ENCODE measurements around the gene CBY3. TPM values are rescaled to one million over a fixed set of nuclear protein-coding genes. Genes with fewer than 3 reads are reported as not detected.
"Not testable (repeated sequence)": the region's sequence is repeated elsewhere in the genome, so short reads cannot be mapped to it uniquely, and the experiment has no call there.

The CBY3 gene
- polyA plus RNA-seq, 2 of the 4 experiments (the other 2 are of a cell fraction) = not detected

GRCh38 chr5:179696603-179697002, 15.8 kb upstream of the CBY3 start (continued):
- TF ChIP-seq REST (IDR thresholded peaks at IDR 0.05) (no peak), EHMT2 (IDR thresholded peaks at IDR 0.05; ENCODE audit: low read depth) (no peak), TFCP2L1 (CRISPR knock-in tag; IDR thresholded peaks at IDR 0.05) (no peak), HOXB5 (CRISPR knock-in tag; IDR thresholded peaks at IDR 0.05) (no peak)

- H3K4me1 ChIP-seq = peaks cover 7% of the 10 kb centered on the region; the same call in 1 of the 3 replicates
- DNase-seq (ENCODE audit: low read depth in 1 of 2, low spot score in 1 of 2) = no peak
- no peak overlapping the region for H3K27ac ChIP-seq
- no peak for ATAC-seq
- H3K4me3 ChIP-seq = no peak overlapping the region
- ChIA-PET CTCF (interaction anchor here (1.7 kb wide), 1 partner anchor 35 kb away, joined by 3 read pairs; no protein-coding TSS in a partner anchor), POLR2A (no interaction called here)
- H3K4me2 ChIP-seq = no peak overlapping the region
- WGBS (ENCODE audit: missing lambda C conversion rate) = 86% methylated on average over 6 of the region's 6 CpGs
- FAIRE-seq = no peak
- no peak for TF ChIP-seq POLR2AphosphoS2 (conservative IDR thresholded peaks at IDR 0.05; ENCODE audit: low read length)
- TF ChIP-seq USF2 (IDR thresholded peaks at IDR 0.05) = no peak
- no peak for TF ChIP-seq E2F6 (IDR thresholded peaks at IDR 0.05; ENCODE audit: borderline replicate concordance, low read depth)
- TF ChIP-seq BCL3 (IDR thresholded peaks at IDR 0.05) = no peak
- TF ChIP-seq EHMT2 (IDR thresholded peaks at IDR 0.05; ENCODE audit: low read depth) = no peak
- TF ChIP-seq POLR2A (IDR thresholded peaks at IDR 0.05; ENCODE audit: low read length) = no peak
- TF ChIP-seq SMC3 (IDR thresholded peaks at IDR 0.05) = no peak
- TF ChIP-seq FOSL2 (IDR thresholded peaks at IDR 0.05) = no peak
- no peak for TF ChIP-seq FOSL2 (CRISPR knock-in tag; IDR thresholded peaks at IDR 0.05)
- no peak for TF ChIP-seq RARB (CRISPR knock-in tag; IDR thresholded peaks at IDR 0.05)
- no peak for TF ChIP-seq ZFP36 (IDR thresholded peaks at IDR 0.05; ENCODE audit: borderline replicate concordance, partially characterized antibody)
- TF ChIP-seq HMGXB4 (CRISPR knock-in tag; IDR thresholded peaks at IDR 0.05; ENCODE audit: borderline replicate concordance) = no peak
- no peak for TF ChIP-seq NPAS2 (CRISPR knock-in tag; IDR thresholded peaks at IDR 0.05; ENCODE audit: borderline replicate concordance)
- no peak for TF ChIP-seq EP300 (IDR thresholded peaks at IDR 0.05)
- no peak for TF ChIP-seq HES2 (IDR thresholded peaks at IDR 0.05)
- TF ChIP-seq MAFK (IDR thresholded peaks at IDR 0.05; ENCODE audit: partially characterized antibody) = no peak
- TF ChIP-seq ATOH8 (CRISPR knock-in tag; IDR thresholded peaks at IDR 0.05; ENCODE audit: low read depth) = no peak
- no peak for TF ChIP-seq EHF (CRISPR knock-in tag; IDR thresholded peaks at IDR 0.05)
- no peak for TF ChIP-seq RFX5 (IDR thresholded peaks at IDR 0.05)
- TF ChIP-seq SREBF2 (IDR thresholded peaks at IDR 0.05) = no peak
- no peaks in the 10 kb centered on the region for H3K9me3 ChIP-seq
Observed at GRCh38 chr5:179694561-179694960, 13.7 kb upstream of the CBY3 start.

- H3K4me1 ChIP-seq; H3K27ac ChIP-seq; ATAC-seq; DNase-seq (ENCODE audit: low read depth in 1 of 2, low spot score in 1 of 2); H3K9me3 ChIP-seq; POLR2A ChIA-PET; H3K4me2 ChIP-seq; H3K4me3 ChIP-seq; FAIRE-seq: not testable (repeated sequence)
- 86% methylated on average over 9 of the region's 9 CpGs for WGBS (ENCODE audit: missing lambda C conversion rate)
- CTCF ChIA-PET = interaction anchor here (1.0 kb wide), 1 partner anchor 8 kb away, joined by 3 read pairs; the partner anchor contains the start of gene CBY3
Observed at GRCh38 chr5:179689212-179689611, 8.4 kb upstream of the CBY3 start.
